Stimulated activated CD4-positive, alpha-beta T cell treated with anti-CD3 and anti-CD28 coated beads, TNF-alpha, amount 100 ng/mL, for 1 hour (primary cell): ENCODE measurements around the gene UHMK1.

ENCODE experiments used
- DNase-seq, 3 donors: peaks; one replicate each; pipeline ENCODE4 v3.0.0-alpha.2; 2020; ENCODE audit warnings: low read depth in 3 of 3, low spot score in 1 of 3

The UHMK1 gene

GRCh38 chr1:162530307-162530987, 32.8 kb downstream of the UHMK1 start:
- no peak for DNase-seq

- no peak for DNase-seq
These were observed 33.3 kb downstream of the UHMK1 start for GRCh38 chr1:162530988-162531319.

GRCh38 chr1:162535501-162535900, 37.9 kb downstream of the UHMK1 start:
- DNase-seq = no peak

GRCh38 chr1:162536511-162536910, 38.9 kb downstream of the UHMK1 start:
- no peak for DNase-seq

- DNase-seq = no peak
These were observed 39.6 kb downstream of the UHMK1 start for GRCh38 chr1:162537216-162537615.

GRCh38 chr1:162538815-162539431, 41.3 kb downstream of the UHMK1 start:
- DNase-seq = no peak

- DNase-seq = no peak
These were observed 44.1 kb downstream of the UHMK1 start for GRCh38 chr1:162541619-162542141.

DNA sequence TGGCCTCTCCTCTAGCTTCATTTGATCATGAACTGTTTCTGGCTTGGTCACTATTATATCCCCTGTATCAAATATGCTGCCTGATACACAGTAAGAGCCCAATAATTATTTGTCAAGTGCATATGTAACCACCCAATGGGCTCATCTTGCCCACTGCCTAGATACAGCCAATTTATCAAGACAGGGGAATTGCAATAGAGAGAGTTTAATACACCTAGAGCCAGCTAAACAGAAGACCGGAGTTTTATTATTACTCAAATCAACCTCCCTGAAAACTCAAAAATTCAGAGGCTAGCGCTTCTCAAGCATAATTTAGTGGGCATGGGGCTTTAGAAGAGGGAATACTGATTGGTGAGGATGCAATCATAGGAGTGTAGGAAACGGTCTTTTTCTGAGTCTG, 45.6 kb downstream of the UHMK1 start:
- DNase-seq = no peak

DNA sequence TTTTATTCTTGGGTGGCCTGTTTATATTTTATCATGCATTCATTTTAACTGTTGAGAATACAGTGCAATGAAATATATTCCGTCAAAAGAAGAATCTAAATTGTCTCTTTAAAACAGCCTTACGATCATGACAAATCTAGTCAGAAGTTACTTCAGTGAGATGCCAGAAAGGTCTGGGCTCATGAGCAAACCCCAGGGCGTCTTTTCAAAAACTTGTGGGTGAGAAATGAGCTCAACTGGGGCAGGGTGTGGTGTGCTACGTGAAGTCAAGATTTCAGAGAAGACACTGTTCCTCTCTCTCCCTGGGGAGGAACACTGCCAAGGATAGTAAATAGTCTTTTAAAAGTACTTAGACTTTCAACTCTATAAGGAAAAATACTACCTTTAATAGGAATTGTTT, 50.6 kb downstream of the UHMK1 start:
- no peak for DNase-seq

GRCh38 chr1:162549001-162549400, 51.4 kb downstream of the UHMK1 start:
- DNase-seq = no peak

- no peak for DNase-seq
These were observed 53.3 kb downstream of the UHMK1 start for GRCh38 chr1:162550925-162551324.

DNA sequence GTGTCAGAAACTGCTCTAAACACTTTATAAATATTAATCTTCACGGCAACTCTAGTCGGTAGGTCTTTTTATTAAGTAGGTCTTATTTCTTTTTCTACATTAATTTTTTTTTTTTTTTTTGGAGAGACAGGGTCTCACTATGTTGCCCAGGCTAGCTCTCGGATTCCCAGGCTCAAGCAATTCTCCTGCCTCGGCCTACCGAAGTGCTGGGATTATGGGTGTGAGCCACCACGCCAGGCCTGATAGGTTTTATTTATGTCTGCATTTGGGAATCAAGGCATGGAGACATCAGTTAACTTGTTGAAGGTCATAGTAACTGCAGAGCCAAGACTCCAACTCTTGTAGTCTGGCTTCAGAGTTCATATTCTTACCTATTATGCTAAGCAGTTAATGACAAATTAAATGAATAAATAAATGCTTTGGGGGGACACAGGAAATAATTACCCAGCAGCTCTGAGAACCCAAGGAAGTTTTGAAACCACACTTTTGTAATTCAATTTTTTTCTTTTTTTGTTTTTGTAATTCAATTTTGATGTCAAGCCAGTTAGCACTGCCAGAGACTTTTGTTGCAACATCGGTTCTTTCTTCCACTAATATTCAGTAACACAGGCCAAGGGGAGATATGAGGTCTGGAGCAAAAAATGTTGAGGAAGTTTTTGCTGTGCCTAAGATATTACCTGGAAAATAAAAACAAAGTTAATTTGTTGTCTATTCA, 54.5 kb downstream of the UHMK1 start:
- DNase-seq = no peak

DNA sequence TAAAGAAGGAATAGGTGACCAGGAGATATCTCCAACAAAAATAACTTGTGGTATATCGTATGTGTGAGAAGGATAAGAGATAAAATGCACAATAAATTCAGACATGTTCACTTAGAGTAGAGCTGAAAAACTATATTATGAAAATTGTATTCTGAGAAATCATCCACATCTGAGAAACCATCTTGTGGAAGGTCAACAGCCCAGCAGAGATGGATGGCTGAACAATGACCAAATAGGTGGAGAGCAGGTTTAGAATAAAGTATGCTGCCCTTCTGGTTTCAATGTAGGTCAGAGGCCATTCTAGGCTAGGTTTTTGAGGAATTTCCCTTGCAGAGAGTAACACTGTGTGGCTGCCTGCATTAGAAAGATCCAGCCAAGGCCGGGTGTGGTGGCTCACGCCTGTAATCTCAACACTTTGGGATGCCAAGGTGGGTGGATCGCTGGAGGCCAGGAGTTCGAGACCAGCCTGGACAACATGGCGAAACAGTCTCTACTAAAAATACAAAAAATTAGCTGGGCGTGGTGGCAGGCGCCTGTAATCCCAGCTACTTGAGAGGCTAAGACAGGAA, 55.1 kb downstream of the UHMK1 start:
- DNase-seq = no peak

DNA sequence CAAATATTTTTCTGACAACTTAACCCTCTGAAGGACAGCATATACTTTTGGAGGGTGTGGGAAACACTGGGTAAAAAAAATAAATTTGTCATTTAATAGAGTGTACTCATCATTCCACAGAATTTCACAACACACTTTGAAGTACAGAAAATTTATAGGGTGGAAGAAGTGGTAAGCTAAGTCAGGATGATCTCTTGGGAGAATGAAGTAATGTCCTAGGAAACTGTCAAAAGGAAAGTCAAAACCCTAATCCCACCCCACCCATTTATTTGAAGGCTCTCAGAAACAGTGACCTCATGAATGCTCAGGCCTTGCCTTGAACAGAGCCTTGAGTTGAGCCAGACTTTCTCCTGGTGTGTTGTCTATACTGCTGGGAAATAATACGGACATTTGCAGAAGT, 56.6 kb downstream of the UHMK1 start:
- no peak for DNase-seq

DNA sequence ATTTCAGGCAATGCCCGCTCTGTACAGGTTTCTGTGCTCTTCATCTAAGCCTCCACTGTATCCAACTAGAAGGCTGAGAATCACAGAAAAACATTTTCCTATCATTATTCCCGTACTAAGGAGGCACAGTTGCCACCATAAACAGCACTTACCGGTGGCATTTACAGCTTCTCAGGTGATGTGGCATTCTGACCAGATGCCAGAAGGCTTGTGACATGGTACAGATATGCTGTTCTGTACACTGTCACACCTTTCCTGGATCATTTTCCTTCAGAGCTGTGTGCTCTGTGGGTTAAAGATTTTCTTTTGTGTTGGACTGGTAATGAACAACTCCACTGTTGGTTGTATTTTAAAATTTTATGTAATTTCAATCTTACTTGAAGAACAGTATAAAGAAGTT, 59.9 kb downstream of the UHMK1 start:
- no peak for DNase-seq

DNA sequence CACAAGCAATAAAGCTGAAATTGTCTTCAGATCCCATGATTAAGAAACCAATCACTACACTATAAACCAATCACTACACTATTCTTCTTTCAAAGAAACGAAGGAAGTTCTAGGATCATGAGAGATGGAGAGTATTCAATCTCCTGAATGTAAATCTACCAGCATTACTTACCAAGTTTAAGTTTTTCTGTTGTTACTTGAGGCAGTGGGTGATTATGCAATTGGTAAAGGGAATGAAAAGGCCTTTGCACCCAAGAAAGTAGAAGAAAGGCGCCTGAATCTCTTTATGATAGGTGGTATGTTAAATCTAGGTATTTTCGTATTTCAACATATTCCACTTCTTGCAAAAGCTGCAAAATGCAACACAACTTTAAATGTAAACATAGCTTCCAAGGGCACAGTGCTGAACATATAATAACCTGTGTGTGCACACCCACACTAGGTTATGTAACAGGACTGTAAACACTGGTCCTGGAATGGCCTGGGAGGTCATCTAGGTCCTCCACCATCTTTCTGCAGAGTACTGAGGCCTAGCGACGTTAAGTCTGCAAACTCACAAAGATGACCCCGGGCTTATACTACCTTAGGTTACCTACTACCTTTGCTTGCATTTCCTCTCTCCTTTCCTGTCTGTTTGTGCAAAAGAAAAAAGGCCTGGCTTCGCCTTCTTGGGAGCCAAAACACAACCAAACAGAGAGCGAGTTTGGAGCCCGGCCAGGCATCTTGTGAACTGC, 62.9 kb downstream of the UHMK1 start:
- no peak for DNase-seq

DNA sequence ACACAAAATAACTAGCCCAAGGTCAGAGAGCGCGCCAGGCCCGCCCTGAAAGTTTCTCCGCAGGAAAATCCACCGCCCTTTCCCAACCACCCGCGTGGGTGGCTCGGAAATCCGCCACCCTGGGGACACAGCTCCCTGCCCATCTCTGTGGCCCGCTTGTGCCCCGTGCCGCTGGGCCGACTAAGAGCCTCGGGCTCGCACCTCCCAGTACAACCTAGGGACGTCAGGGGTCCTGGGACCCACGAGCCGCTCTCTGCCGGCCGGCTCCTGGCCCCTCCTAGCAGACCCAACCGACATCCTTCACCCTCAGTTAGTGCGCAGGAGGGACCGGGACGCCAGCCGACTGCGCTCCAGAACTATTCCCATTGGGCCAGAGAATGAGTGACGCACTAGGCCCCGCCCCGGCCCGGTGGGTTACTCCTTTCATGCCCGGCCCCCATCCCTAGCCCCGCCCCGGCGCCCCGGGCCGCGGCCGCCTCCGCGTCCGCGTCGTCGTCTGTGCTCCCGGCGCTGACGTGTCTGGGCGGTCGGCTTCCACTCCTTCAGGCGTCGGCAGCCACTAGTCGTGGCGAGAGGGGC, 63.5 kb downstream of the UHMK1 start:
- peak; percentile 91 to 99 (median 95) for DNase-seq

DNA sequence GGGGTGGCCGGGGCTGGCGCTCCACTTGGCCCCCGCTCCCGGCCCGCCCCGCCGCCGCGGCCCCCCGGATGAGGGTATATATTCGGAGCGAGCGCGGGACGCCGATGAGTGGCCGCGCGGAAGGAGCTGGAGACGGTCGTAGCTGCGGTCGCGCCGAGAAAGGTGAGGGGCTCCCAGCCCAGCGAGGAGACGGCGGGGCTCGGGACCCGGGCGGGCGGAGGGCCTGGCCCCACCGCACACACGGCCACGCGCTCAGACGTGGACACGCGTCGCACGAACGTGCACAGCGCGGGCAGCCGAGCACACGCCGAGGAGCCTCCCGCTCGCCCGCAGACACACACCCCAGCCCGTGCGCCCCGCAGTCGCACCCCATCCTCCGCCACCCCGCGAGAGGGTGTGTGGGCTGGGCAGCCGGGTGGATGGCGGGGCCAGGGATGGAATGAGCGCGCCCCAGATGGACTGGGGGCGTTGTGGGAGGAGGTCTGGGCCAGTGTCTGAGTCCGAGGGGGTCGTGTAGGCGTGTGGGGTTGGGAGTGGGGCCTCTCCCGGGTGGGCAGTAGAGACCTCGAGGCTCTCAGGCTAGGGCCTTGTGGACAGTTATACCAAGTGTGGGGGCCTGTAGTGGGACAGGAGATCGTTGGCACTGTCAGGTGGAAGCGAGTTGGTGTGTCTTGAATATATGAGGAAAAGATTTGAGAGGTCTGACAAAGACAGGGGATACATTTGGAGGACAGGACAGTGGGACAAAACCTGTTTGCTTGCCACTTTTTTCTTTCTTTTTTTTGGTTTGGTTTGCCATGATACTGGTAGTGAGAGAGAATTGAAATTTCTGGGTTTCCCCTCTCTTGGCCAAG, 64.2 kb downstream of the UHMK1 start, which contains the start of gene UAP1:
TSS of gene UAP1 (plus strand) at position 107 of the 854 bp plus-strand sequence. CDS start 4,347 bp downstream, outside the sequence.
- DNase-seq = peak in 1 of 3 donors; percentile 2

- no peak for DNase-seq
These were observed 64.8 kb downstream of the UHMK1 start for GRCh38 chr1:162562470-162562828.

GRCh38 chr1:162564762-162565218, 67.2 kb downstream of the UHMK1 start:
- DNase-seq = no peak
